Erythroblast (primary cell): ENCODE results near the gene FAM153A.
"Not testable (repeated sequence)": the region's sequence is repeated elsewhere in the genome, so short reads cannot be mapped to it uniquely, and the experiment has no call there.

Experiments
- GATA1 ChIP-seq: IDR thresholded peaks from 2 replicates; pipeline ENCODE4 v1.6.1; 2011; ENCODE audit warnings: low read depth, mild to moderate bottlenecking, control low read depth, low read length, moderate library complexity
- POLR2A ChIP-seq: IDR thresholded peaks from 2 replicates; pipeline ENCODE4 v1.6.1; 2011; ENCODE audit warnings: mild to moderate bottlenecking, low read length

DNA sequence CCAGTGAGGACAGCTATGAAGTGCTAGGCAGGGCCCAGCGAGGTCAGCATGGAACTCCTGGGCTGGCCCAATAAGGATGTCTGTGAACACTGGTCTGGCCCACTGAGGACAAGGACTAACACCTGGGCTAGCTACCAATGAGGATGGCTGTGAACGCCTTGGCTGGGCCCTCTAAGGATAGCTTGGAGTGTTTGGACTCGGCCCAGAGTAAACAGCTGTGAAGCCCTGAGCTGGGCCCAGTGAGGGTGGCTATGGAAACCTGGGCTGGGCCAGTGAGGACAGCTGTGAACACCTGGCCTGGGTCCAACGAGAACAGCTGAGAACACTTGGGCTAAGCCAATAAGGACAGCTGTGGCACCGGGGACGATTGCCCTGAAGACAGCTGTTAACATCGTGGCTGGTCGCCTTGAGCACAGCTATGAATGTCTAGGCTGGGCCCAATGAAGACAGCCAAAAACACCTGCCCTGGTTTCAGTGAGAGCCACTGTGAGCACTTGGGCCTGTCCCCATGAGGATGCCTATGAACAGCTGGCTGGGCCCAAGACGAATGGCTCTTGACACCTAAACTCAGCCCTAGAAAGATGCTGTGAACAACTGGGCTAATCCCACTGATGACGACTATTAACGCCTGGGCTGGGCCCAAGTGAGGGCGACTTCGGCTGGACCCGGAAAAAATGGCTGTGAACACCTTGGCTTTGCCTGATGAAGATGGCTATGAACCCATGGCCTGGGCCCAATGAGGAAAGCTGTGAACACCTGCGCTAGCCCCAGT lies 18.8 kb downstream of the FAM153A start:
- not testable (repeated sequence) for TF ChIP-seq POLR2A, GATA1
